IMR-90 (cell line): ENCODE results near the gene METTL8. TPM values are rescaled to one million over a fixed set of nuclear protein-coding genes. Genes with fewer than 3 reads are reported as not detected.

Source experiments
- ATAC-seq: fragments of 200-7000 bp; cut with Tn5 transposase; 2 replicates; pipeline ENCODE4 v1.9.1; 2020; ENCODE audit warnings: low read depth, mild to moderate bottlenecking, moderate library complexity
- BruUV-seq: library from RNA; stranded (reverse); fragments of 400-500 nt; replicated peaks from 2 replicates; lab custom pipeline; 2021; lab: Mats Ljungman, UMichigan
- CTCF ChIA-PET: fragments of 300-600 bp; formaldehyde crosslinking; extraction: SDS; loops from one replicate; lab custom pipeline; 2021; ENCODE audit warnings: antibody characterized with exemption; lab: Yijun Ruan, JAX
- POLR2A ChIA-PET: fragments of 300-600 bp; sonication (Branson Sonifier 250); formaldehyde crosslinking; loops from one replicate; lab custom pipeline; 2022; ENCODE audit warnings: antibody characterized with exemption; ENCODE audit not compliant: unreplicated experiment; lab: Charles Lee
- DNase-seq: peaks from one replicate; pipeline ENCODE4 v3.0.0; 2013
- H2AFZ ChIP-seq: replicated peaks from 2 replicates; pipeline ENCODE3; 2013; ENCODE audit warnings: low read length, mild to moderate bottlenecking; ENCODE audit not compliant: poor library complexity
- H2AK5ac ChIP-seq: 2 replicates; pipeline ENCODE4 v1.6.1; 2013; ENCODE audit warnings: low read depth, low read length, inconsistent platforms
- H2AK9ac ChIP-seq: replicated peaks from 2 replicates; pipeline ENCODE3; 2013; ENCODE audit warnings: mild to moderate bottlenecking, low read depth, low read length, moderate library complexity; ENCODE audit not compliant: poor library complexity
- H2BK120ac ChIP-seq: 2 replicates; pipeline ENCODE4 v1.6.1; 2013; ENCODE audit warnings: low read depth, low read length, inconsistent platforms
- H2BK15ac ChIP-seq: 3 replicates; pipeline ENCODE4 v1.6.1; 2013; ENCODE audit warnings: low read depth, low read length, inconsistent platforms
- H2BK20ac ChIP-seq: 2 replicates; pipeline ENCODE4 v1.6.1; 2013; ENCODE audit warnings: low read depth, mild to moderate bottlenecking, inconsistent platforms, low read length, moderate library complexity
- H2BK5ac ChIP-seq: 2 replicates; pipeline ENCODE4 v1.6.1; 2013; ENCODE audit warnings: mild to moderate bottlenecking, low read depth, low read length, inconsistent platforms; ENCODE audit not compliant: poor library complexity, severe bottlenecking
- H3K14ac ChIP-seq: replicated peaks from 2 replicates; pipeline ENCODE4 v1.6.1; 2013; ENCODE audit warnings: low read depth, low read length, inconsistent platforms
- H3K18ac ChIP-seq: 2 replicates; pipeline ENCODE4 v1.6.1; 2013; ENCODE audit warnings: low read depth, low read length, control low read depth
- H3K23ac ChIP-seq: 2 replicates; pipeline ENCODE4 v1.6.1; 2013; ENCODE audit warnings: low read depth, low read length, inconsistent platforms
- H3K27ac ChIP-seq: 2 replicates; pipeline ENCODE4 v1.5.1; 2013; ENCODE audit warnings: mild to moderate bottlenecking, control low read depth, low read length; ENCODE audit not compliant: insufficient read depth
- H3K27me3 ChIP-seq: 2 replicates; pipeline ENCODE4 v1.6.1; 2013; ENCODE audit warnings: low read length; ENCODE audit not compliant: control insufficient read depth, insufficient read depth
- H3K36me3 ChIP-seq: 2 replicates; pipeline ENCODE4 v1.6.1; 2013; ENCODE audit warnings: low read length, mixed read lengths; ENCODE audit not compliant: control insufficient read depth, insufficient read depth
- H3K4ac ChIP-seq: 2 replicates; pipeline ENCODE4 v1.6.1; 2013; ENCODE audit warnings: low read depth, low read length, inconsistent platforms
- H3K4me1 ChIP-seq: 2 replicates; pipeline ENCODE4 v1.6.1; 2013; ENCODE audit warnings: low read length, mixed read lengths; ENCODE audit not compliant: control insufficient read depth, insufficient read depth
- H3K4me2 ChIP-seq: 2 replicates; pipeline ENCODE4 v1.6.1; 2013; ENCODE audit warnings: low read depth, mild to moderate bottlenecking, control low read depth, low read length, moderate library complexity
- H3K4me3 ChIP-seq: 2 replicates; pipeline ENCODE4 v1.5.1; 2013; ENCODE audit warnings: low read depth, mild to moderate bottlenecking, control low read depth, low read length, moderate library complexity; ENCODE audit not compliant: insufficient read depth
- H3K56ac ChIP-seq: 2 replicates; pipeline ENCODE4 v1.6.1; 2013; ENCODE audit warnings: low read length, inconsistent platforms; ENCODE audit not compliant: insufficient read depth; ENCODE audit errors: extremely low read depth
- H3K79me1 ChIP-seq, 2 experiments: 2 replicates each; pipeline ENCODE4 v1.6.1; 2013; ENCODE audit warnings: low read length in 2 of 2, inconsistent platforms in 1 of 2, low read depth in 1 of 2
- H3K9ac ChIP-seq: 2 replicates; pipeline ENCODE4 v1.6.1; 2013; ENCODE audit warnings: low read depth, low read length, control low read depth
- H3K9me1 ChIP-seq: 2 replicates; pipeline ENCODE4 v1.6.1; 2013; ENCODE audit warnings: low read length, inconsistent platforms; ENCODE audit not compliant: insufficient read depth
- H3K9me3 ChIP-seq: 2 replicates; pipeline ENCODE4 v1.6.1; 2013; ENCODE audit warnings: low read length; ENCODE audit not compliant: control insufficient read depth, insufficient read depth
- H4K20me1 ChIP-seq: 2 replicates; pipeline ENCODE4 v1.6.1; 2013; ENCODE audit warnings: low read length, inconsistent platforms; ENCODE audit not compliant: insufficient read depth
- H4K5ac ChIP-seq: 2 replicates; pipeline ENCODE4 v1.6.1; 2013; ENCODE audit warnings: mild to moderate bottlenecking, low read depth, low read length, control low read depth
- H4K8ac ChIP-seq, 2 experiments: 2 replicates each; pipeline ENCODE4 v1.6.1; 2013; ENCODE audit warnings: low read depth in 2 of 2, low read length in 2 of 2, control low read depth in 1 of 2, inconsistent platforms in 1 of 2
- H4K91ac ChIP-seq: 2 replicates; pipeline ENCODE4 v1.6.1; 2013; ENCODE audit warnings: low read depth, low read length, inconsistent platforms; ENCODE audit not compliant: insufficient read depth
- CEBPB ChIP-seq: IDR thresholded peaks from 2 replicates; pipeline ENCODE4 v1.6.1; 2012; ENCODE audit warnings: low read depth, low read length, improper control_type of control experiment
- FOS ChIP-seq: fragments of 150-350 bp; IDR thresholded peaks from 2 replicates; pipeline ENCODE4 v1.6.1; 2016; ENCODE audit warnings: low read depth, low read length
- MAFK ChIP-seq: IDR thresholded peaks from 2 replicates; pipeline ENCODE4 v1.6.1; 2012; ENCODE audit warnings: low read depth, low read length, improper control_type of control experiment
- NFE2L2 ChIP-seq: fragments of 150-350 bp; IDR thresholded peaks from 2 replicates; pipeline ENCODE4 v1.6.1; 2016; ENCODE audit warnings: low read depth, mild to moderate bottlenecking, low read length
- RAD21 ChIP-seq: IDR thresholded peaks from 2 replicates; pipeline ENCODE4 v1.6.1; 2012; ENCODE audit warnings: low read length, improper control_type of control experiment
- RCOR1 ChIP-seq: IDR thresholded peaks from 2 replicates; pipeline ENCODE4 v1.6.1; 2012; ENCODE audit warnings: mild to moderate bottlenecking, low read length, improper control_type of control experiment; ENCODE audit not compliant: insufficient replicate concordance
- RFX5 ChIP-seq: IDR thresholded peaks from 2 replicates; pipeline ENCODE4 v1.8.0; 2012; ENCODE audit warnings: low read depth, mild to moderate bottlenecking, low read length, moderate library complexity
- SMC3 ChIP-seq: fragments of 150-350 bp; IDR thresholded peaks from 2 replicates; pipeline ENCODE4 v1.6.1; 2016; ENCODE audit warnings: low read depth, mild to moderate bottlenecking, antibody characterized with exemption, low read length, moderate library complexity
- WGBS, 2 experiments: methylation state at CpG; one replicate each; pipeline versions ENCODE4 v1.1.5 to v1.1.7; 2013; ENCODE audit warnings: missing lambda C conversion rate in 2 of 2; ENCODE audit not compliant: insufficient read length in 1 of 2; ENCODE audit errors: extremely low coverage in 2 of 2; 5-methylcytosine and 5-hydroxymethylcytosine counted together
- dilution Hi-C: fragments of 300-500 bp; cut with HindIII; formaldehyde crosslinking; loops from one replicate; pipeline ENCODE4 v1.14.3; 2018; ENCODE audit warnings: low sequenced_read_pairs; ENCODE audit not compliant: unreplicated experiment
- in situ Hi-C: fragments of 300-500 bp; cut with MboI; formaldehyde crosslinking; loops from 3 replicates; pipeline ENCODE4 v1.14.3; 2019; ENCODE audit warnings: low sequenced_read_pairs, inconsistent platforms, mixed read lengths
- intact Hi-C: fragments of 100-400 bp; cut with micrococcal nuclease; formaldehyde crosslinking; loops from 2 replicates; pipeline ENCODE4 v1.10.0; 2022
- polyA plus RNA-seq, 3 experiments: library from polyadenylated mRNA; depleted of rRNA; stranded (reverse); fragments of >200 nt; gene quantifications; 2 replicates each; pipeline ENCODE4 v1.2.3, GENCODE V29; 2012; ENCODE audit warnings: low replicate concordance in 1 of 3
- total RNA-seq: library from RNA; depleted of rRNA; stranded (reverse); fragments of >200 nt; gene quantifications from 2 replicates; pipeline ENCODE4 v1.2.3, GENCODE V29; 2012
- TF ChIP-seq, protein P1 (sequence below): fragments of 150-350 bp; IDR thresholded peaks from 2 replicates; pipeline ENCODE4 v1.6.1; 2016; ENCODE audit warnings: low read depth, mild to moderate bottlenecking, low read length, moderate library complexity, borderline replicate concordance
- TF ChIP-seq, protein P2 (sequence below): conservative IDR thresholded peaks from 2 replicates; pipeline ENCODE4 v1.5.1; 2012; ENCODE audit warnings: mild to moderate bottlenecking, low read depth, low read length, improper control_type of control experiment

The METTL8 gene
- total and polyA plus RNA-seq, 2 of the 4 experiments (the other 2 are of a cell fraction): 6.9 to 10.6 TPM

DNA sequence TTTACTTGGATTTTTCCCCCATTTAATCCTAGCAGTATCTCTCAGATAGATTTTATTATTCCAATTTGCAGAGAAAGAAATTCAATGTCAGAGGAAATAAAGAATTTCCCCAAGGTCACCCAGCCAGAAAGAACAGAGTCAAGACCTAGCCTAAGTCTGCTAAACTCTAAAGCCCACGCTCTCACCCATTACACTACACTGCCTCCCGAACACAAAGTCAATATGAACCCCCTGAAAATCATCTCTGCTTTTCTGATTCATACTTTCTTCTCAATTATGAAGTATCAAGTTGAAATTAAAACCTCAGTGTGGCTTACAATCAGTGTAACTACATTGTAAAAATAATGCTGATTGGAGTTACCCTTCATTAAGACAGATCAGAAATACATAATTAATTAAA lies 89.6 kb downstream of the METTL8 start:
- H2AK5ac ChIP-seq: no peak overlapping the region
- intact Hi-C loops: no loop called here
- no peak overlapping the region for H3K23ac ChIP-seq
- H3K27ac ChIP-seq: no peak overlapping the region
- no peak overlapping the region for H3K18ac ChIP-seq
- H2BK20ac ChIP-seq: no peak overlapping the region
- ATAC-seq: no peak
- H3K14ac ChIP-seq: no peak overlapping the region
- H3K4me3 ChIP-seq: no peak overlapping the region
- H4K20me1 ChIP-seq: no peaks in the 10 kb centered on the region
- no peak overlapping the region for H2BK120ac ChIP-seq
- no peak overlapping the region for H4K91ac ChIP-seq
- H3K36me3 ChIP-seq: no peaks in the 10 kb centered on the region
- H3K4me2 ChIP-seq: no peak overlapping the region
- in situ Hi-C loops: no loop called here
- peaks cover 13% of the 10 kb centered on the region; the same call in 1 of the 2 replicates for H3K9me1 ChIP-seq
- no peak overlapping the region for H3K9ac ChIP-seq
- no peak overlapping the region for H4K5ac ChIP-seq
- H4K8ac ChIP-seq: no peak overlapping the region
- no peak overlapping the region for H2BK5ac ChIP-seq
- ChIA-PET CTCF (no interaction called here), POLR2A (no interaction called here)
- no TSS peak for BruUV-seq
- no peak overlapping the region for H2BK15ac ChIP-seq
- no peak for DNase-seq
- H3K79me1 ChIP-seq: peaks cover 0 to 10% of the 10 kb centered on the region in 2 experiments; a peak in 1 of 4 replicates
- dilution Hi-C loops: no loop called here
- peaks cover 11% of the 10 kb centered on the region for H3K4me1 ChIP-seq
- no CpG with 5 or more reads among the region's 2 CpGs for WGBS, 2 experiments
- TF ChIP-seq MAFK: no peak
- no peak for TF ChIP-seq CEBPB
- TF ChIP-seq, protein P1, sequence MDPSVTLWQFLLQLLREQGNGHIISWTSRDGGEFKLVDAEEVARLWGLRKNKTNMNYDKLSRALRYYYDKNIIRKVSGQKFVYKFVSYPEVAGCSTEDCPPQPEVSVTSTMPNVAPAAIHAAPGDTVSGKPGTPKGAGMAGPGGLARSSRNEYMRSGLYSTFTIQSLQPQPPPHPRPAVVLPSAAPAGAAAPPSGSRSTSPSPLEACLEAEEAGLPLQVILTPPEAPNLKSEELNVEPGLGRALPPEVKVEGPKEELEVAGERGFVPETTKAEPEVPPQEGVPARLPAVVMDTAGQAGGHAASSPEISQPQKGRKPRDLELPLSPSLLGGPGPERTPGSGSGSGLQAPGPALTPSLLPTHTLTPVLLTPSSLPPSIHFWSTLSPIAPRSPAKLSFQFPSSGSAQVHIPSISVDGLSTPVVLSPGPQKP: no peak
- TF ChIP-seq FOS: no peak
- TF ChIP-seq, protein P2, sequence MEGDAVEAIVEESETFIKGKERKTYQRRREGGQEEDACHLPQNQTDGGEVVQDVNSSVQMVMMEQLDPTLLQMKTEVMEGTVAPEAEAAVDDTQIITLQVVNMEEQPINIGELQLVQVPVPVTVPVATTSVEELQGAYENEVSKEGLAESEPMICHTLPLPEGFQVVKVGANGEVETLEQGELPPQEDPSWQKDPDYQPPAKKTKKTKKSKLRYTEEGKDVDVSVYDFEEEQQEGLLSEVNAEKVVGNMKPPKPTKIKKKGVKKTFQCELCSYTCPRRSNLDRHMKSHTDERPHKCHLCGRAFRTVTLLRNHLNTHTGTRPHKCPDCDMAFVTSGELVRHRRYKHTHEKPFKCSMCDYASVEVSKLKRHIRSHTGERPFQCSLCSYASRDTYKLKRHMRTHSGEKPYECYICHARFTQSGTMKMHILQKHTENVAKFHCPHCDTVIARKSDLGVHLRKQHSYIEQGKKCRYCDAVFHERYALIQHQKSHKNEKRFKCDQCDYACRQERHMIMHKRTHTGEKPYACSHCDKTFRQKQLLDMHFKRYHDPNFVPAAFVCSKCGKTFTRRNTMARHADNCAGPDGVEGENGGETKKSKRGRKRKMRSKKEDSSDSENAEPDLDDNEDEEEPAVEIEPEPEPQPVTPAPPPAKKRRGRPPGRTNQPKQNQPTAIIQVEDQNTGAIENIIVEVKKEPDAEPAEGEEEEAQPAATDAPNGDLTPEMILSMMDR: no peak
- no peak for TF ChIP-seq RCOR1
- no peak for TF ChIP-seq SMC3
- TF ChIP-seq RAD21: no peak
- no peak for TF ChIP-seq NFE2L2
- TF ChIP-seq RFX5: no peak
- H2AFZ ChIP-seq: no peak overlapping the region
- no peaks in the 10 kb centered on the region for H3K9me3 ChIP-seq
- H3K27me3 ChIP-seq: no peaks in the 10 kb centered on the region
- H3K4ac ChIP-seq: no peak overlapping the region
- H2AK9ac ChIP-seq: no peak overlapping the region
- H3K56ac ChIP-seq: no peak overlapping the region
